ENCODE measurements around the gene CST6.
"Not testable (repeated sequence)": the region's sequence is repeated elsewhere in the genome, so short reads cannot be mapped to it uniquely, and the experiment has no call there.

The CST6 gene

DNA sequence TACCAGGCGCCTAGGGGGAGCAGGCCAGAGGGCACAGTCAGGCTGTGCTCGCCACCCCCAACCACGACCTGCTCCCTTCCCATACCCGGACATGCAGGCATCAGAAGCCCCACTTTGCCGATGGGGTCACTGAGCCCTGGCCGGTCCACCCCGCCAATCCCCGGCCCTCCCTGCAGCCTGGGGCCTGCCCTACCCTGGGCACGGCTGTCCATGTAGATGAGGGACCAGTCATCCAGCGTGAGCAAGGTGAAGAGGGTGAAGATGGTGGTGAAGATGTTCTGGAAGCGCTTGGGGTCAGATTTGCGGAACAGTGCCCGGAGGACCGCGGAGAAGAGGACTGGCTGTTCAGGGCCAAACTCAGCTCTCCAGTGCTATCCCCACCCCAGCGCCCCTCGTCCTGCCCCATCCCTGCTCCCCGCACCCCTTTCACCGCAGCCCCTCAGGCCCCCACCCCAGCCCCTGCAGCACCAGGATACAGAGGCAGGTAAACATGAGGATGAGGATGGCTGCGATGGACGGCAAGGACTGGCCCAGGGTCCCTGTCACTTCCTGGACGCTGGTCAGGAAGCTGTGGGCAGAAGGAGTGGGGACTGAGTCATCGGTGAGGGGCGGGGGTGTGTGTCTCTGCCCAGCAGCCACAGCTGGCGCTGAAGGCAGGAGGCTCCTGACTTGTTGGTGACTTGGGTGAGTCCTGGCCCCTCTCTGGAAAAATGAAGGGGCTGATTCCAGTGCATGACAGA is 9.0 kb downstream of the CST6 start:
- peak; percentile 70 for DNase-seq (ENCODE audit: low read depth)
- H3K4me1 ChIP-seq (ENCODE audit: control insufficient read depth, insufficient read depth, low read length), result peaks cover 7% of the 10 kb centered on the region
- no peaks in the 10 kb centered on the region for H3K9me3 ChIP-seq (ENCODE audit: control insufficient read depth, low read length)
- H3K4me3 ChIP-seq (ENCODE audit: low read length), result no peak overlapping the region
- H3K36me3 ChIP-seq (ENCODE audit: control insufficient read depth, insufficient read depth, low read length, severe bottlenecking), result no peaks in the 10 kb centered on the region
- H3K27me3 ChIP-seq (replicated peaks; ENCODE audit: control insufficient read depth, insufficient read depth, low read length), result peaks cover 4% of the 10 kb centered on the region
- H3K9ac ChIP-seq (ENCODE audit: low read length), result no peak overlapping the region

DNA sequence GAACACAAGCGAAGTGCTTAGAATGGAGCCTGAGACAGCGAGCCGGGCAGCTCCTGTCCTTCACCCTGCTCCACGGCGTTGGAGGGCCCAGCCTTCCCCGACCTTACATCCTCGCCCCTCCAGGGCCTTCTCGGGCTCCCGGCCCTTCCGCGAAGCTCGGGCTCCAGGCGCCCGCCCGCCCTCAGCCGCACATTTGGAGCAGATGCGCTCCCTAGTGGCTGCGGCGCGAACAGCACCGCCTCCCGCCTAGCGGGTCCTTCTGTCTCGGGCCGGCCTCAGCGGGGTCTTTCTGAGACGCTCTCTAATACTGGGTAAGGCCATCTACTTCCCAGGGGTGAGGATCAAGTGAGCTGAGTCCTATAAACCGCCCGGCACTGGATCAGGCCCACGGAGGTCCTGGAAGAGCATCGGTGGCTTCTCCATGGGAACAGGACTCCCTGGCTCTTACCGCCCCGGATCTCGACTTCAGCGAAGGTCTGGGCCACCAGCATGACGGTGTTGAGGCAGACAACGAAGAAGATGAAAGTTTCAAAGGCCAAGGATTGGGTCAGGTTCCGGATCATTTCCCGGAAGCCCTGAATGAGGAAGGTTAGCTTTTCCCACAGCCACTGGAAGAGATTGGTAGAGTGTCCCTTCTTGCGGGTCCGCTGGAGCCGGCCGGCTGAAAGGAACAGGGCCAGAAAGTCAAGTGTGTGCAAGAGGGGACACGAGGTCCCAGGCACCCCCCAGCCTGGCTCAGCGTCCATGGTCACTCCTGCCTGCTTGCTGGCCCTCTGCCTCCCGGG is 10.8 kb downstream of the CST6 start:
- peak overlapping the region; percentile 40 for H3K4me3 ChIP-seq (ENCODE audit: low read length)
- peaks cover 7% of the 10 kb centered on the region for H3K4me1 ChIP-seq (ENCODE audit: control insufficient read depth, insufficient read depth, low read length)
- peak overlapping the region; percentile 77 for H3K9ac ChIP-seq (ENCODE audit: low read length)
- no peaks in the 10 kb centered on the region for H3K36me3 ChIP-seq (ENCODE audit: control insufficient read depth, insufficient read depth, low read length, severe bottlenecking)
- peaks cover 4% of the 10 kb centered on the region for H3K27me3 ChIP-seq (replicated peaks; ENCODE audit: control insufficient read depth, insufficient read depth, low read length)
- no peaks in the 10 kb centered on the region for H3K9me3 ChIP-seq (ENCODE audit: control insufficient read depth, low read length)
- DNase-seq (ENCODE audit: low read depth), result peak; percentile 88

DNA sequence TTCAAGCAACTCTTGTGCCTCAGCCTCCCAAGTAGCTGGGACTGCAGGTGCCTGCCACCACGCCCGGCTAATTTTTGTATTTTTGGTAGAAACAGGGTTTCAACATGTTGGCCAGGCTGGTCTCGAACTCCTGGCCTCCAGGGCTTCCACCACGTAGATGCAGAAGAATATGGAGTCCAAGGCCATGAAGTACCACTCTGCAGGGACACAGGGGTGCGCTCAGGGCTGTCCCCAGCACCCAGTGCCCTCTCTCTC is 11.3 kb downstream of the CST6 start:
- not testable (repeated sequence) for H3K4me3 ChIP-seq (ENCODE audit: low read length); H3K9me3 ChIP-seq (ENCODE audit: control insufficient read depth, low read length); DNase-seq (ENCODE audit: low read depth); H3K9ac ChIP-seq (ENCODE audit: low read length); H3K36me3 ChIP-seq (ENCODE audit: control insufficient read depth, insufficient read depth, low read length, severe bottlenecking); H3K27me3 ChIP-seq (replicated peaks; ENCODE audit: control insufficient read depth, insufficient read depth, low read length); H3K4me1 ChIP-seq (ENCODE audit: control insufficient read depth, insufficient read depth, low read length)

DNA sequence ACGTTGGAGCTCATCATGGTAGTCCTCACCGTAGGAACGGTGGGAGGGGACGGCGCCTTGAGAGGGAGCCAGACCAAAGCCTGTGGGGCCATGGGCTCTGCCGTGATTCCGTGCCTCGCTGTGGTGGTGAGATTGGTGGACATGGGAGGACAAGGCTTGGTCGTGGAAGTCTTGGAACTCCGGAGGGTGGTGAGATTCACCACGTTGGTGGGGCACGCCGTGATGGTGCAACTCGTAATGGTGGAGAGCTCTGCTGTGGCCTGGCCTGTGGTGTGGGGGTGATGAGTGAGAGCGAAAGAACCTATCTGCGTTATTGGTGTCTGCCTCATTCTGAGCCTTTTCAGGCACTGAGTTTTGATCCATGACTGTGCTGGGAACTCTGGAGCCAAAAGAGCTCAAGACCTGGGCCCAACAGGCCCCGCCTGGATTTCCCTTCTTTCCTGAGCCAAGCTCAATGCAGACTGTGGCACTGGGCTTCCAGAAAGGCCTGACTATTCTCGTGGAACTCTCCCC is 14.3 kb downstream of the CST6 start, which contains the start of gene CATSPER1:
Gene CATSPER1, minus strand, starts transcription at position 463 of the 513 bp plus-strand sequence. Its CDS starts 100 bp downstream, at position 363.
- peaks cover 6% of the 10 kb centered on the region for H3K4me1 ChIP-seq (ENCODE audit: control insufficient read depth, insufficient read depth, low read length)
- no peak within 1 kb of the TSS for H3K9ac ChIP-seq (ENCODE audit: low read length)
- no peaks in the 10 kb centered on the region for H3K9me3 ChIP-seq (ENCODE audit: control insufficient read depth, low read length)
- H3K4me3 ChIP-seq (ENCODE audit: low read length), result no peak within 1 kb of the TSS
- no peaks in the 10 kb centered on the region for H3K36me3 ChIP-seq (ENCODE audit: control insufficient read depth, insufficient read depth, low read length, severe bottlenecking)
- peaks cover 11% of the 10 kb centered on the region for H3K27me3 ChIP-seq (replicated peaks; ENCODE audit: control insufficient read depth, insufficient read depth, low read length)
- no peak for DNase-seq (ENCODE audit: low read depth)

DNA sequence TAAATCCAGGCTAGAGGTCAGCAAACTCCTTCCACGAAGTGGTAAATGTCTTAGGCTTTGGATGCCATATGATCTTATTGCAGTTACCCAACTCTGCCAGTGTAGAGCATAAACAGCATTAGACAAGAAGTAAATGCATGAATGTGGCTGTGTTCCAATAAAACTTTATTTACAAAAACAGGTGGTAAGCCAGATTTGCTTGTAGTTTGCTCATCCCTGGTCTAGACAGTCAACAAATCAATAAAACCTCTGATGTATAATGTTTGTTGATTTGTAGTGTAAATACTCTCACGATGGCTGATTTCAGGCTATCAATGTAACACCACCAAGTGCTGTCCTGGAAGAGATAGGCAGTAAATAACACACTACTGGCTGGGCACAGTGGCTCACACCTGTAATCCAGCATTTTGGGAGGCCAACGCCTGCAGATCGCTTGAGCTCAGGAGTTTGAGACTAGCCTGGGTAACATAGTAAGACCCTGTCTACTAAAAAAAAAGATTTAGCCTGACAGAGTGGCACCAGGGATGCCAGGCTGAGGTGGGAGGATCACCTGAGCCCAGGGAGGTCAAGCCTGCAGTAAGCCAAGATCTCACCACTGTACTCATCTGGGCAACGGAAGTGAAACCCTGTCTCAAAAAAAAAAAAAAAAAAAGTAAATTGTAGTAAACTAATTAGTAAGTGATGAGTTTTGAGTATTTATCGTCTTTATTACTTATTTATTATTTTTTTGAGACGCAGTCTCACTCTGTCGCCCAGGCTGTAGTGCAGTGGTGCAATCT is 21.3 kb downstream of the CST6 start:
- peaks cover 23% of the 10 kb centered on the region for H3K27me3 ChIP-seq (replicated peaks; ENCODE audit: control insufficient read depth, insufficient read depth, low read length)
- H3K4me1 ChIP-seq (ENCODE audit: control insufficient read depth, insufficient read depth, low read length), result no peaks in the 10 kb centered on the region
- peaks cover 9% of the 10 kb centered on the region for H3K9me3 ChIP-seq (ENCODE audit: control insufficient read depth, low read length)
- no peak overlapping the region for H3K4me3 ChIP-seq (ENCODE audit: low read length)
- no peak overlapping the region for H3K9ac ChIP-seq (ENCODE audit: low read length)
- no peaks in the 10 kb centered on the region for H3K36me3 ChIP-seq (ENCODE audit: control insufficient read depth, insufficient read depth, low read length, severe bottlenecking)
- DNase-seq (ENCODE audit: low read depth), result no peak

DNA sequence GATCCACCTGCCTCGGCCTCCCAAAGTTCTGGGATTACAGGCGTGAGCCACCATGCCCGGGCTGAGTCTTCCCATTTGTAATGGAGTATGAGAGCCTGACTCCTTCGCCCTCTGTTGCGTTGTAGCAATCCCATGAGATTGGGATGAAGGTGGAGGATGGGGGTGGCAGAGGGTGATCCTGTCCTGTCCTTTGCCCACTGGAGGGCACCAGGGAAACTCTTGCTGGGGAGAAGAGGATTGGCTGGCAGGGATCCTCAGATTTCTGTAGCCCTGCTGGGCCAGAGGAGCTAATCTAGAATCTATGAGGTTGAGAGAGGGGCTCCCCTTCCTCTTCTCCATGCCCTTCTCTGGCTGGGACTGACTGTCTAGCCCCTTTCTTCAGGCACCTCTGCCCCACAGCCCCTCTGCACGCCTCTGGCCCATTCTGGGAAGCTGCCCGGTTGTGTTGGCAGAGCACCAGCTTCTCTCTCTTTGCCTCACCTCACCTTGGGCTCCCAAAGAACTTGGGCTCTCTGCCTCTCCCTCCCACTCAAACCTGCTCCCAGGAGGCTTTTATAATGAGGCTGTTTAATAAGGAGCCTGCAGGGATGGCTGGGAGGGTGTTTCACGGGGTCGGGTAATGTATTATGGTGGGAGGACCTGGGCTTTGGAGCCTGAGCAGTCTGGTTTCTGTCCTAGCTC is 24.0 kb downstream of the CST6 start:
- peaks cover 9% of the 10 kb centered on the region for H3K9me3 ChIP-seq (ENCODE audit: control insufficient read depth, low read length)
- DNase-seq (ENCODE audit: low read depth), result no peak
- peaks cover 27% of the 10 kb centered on the region for H3K27me3 ChIP-seq (replicated peaks; ENCODE audit: control insufficient read depth, insufficient read depth, low read length)
- H3K9ac ChIP-seq (ENCODE audit: low read length), result no peak overlapping the region
- no peaks in the 10 kb centered on the region for H3K36me3 ChIP-seq (ENCODE audit: control insufficient read depth, insufficient read depth, low read length, severe bottlenecking)
- H3K4me3 ChIP-seq (ENCODE audit: low read length), result no peak overlapping the region
- peaks cover 6% of the 10 kb centered on the region for H3K4me1 ChIP-seq (ENCODE audit: control insufficient read depth, insufficient read depth, low read length)

DNA sequence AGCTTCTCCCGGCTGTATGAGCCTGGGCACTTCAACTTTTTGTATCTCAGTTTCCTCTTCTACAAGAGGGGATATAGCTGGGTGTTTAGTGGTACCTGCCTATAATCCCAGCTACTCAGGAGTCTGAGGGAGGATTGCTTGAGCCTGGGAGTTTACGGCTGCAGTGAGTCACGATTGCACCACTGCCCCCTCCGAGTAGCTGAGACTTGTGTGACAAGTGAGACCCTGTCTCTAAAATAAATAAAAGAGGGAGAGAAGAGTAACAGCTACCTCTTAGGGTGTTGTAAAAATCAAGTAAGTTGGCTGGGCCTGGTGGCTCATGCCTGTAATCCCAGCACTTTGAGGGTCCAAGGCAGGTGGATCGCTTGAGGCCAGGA is 24.5 kb downstream of the CST6 start:
- no peak overlapping the region for H3K4me3 ChIP-seq (ENCODE audit: low read length)
- no peak overlapping the region for H3K9ac ChIP-seq (ENCODE audit: low read length)
- peaks cover 9% of the 10 kb centered on the region for H3K9me3 ChIP-seq (ENCODE audit: control insufficient read depth, low read length)
- no peak for DNase-seq (ENCODE audit: low read depth)
- H3K4me1 ChIP-seq (ENCODE audit: control insufficient read depth, insufficient read depth, low read length), result peaks cover 6% of the 10 kb centered on the region
- H3K36me3 ChIP-seq (ENCODE audit: control insufficient read depth, insufficient read depth, low read length, severe bottlenecking), result no peaks in the 10 kb centered on the region
- H3K27me3 ChIP-seq (replicated peaks; ENCODE audit: control insufficient read depth, insufficient read depth, low read length), result peaks cover 33% of the 10 kb centered on the region

DNA sequence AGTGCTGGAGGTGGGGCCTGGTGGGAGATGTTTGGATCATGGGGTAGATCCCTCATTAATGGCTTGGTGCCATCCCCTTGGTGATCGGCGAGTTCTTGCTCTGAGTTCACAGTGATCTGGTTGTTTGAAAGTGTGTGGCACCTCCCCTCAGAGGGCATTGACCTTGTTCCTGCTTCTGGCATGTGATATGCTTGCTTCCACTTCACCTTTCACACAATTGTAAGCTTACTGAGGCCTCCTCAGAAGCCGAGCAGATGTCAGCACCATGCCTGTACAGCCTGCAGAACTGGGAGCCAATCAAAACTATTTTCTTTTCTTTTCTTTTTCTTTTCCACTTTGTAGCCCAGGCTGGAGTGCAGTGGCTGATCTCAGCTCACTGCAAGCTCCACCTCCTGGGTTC is 25.5 kb downstream of the CST6 start:
- H3K4me1 ChIP-seq (ENCODE audit: control insufficient read depth, insufficient read depth, low read length), result peaks cover 6% of the 10 kb centered on the region
- no peaks in the 10 kb centered on the region for H3K36me3 ChIP-seq (ENCODE audit: control insufficient read depth, insufficient read depth, low read length, severe bottlenecking)
- H3K9ac ChIP-seq (ENCODE audit: low read length), result no peak overlapping the region
- H3K9me3 ChIP-seq (ENCODE audit: control insufficient read depth, low read length), result peaks cover 9% of the 10 kb centered on the region
- no peak for DNase-seq (ENCODE audit: low read depth)
- H3K27me3 ChIP-seq (replicated peaks; ENCODE audit: control insufficient read depth, insufficient read depth, low read length), result peaks cover 35% of the 10 kb centered on the region
- H3K4me3 ChIP-seq (ENCODE audit: low read length), result no peak overlapping the region

DNA sequence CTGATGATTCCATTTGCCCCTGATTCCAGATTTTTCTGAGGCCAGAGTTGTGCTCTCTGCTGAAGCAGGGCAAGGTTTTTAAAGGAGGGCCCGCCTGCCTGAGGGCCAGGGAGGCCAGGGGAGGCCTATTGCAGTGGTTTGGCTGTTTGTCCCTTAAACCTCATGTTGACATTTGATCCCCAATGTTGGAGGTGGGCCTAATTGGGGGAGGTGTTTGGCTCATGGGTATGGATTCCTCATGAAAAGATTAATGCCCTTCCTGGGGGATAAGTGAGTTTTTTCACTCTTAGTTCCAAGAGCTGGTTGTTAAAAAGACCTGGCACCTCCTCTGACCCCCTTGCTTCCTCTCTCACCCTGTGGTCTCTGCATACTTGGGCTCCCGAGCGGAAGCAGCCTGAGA is 28.0 kb downstream of the CST6 start:
- Histone ChIP-seq H3K27me3 (replicated peaks; ENCODE audit: control insufficient read depth, insufficient read depth, low read length) (peaks cover 38% of the 10 kb centered on the region), H3K36me3 (ENCODE audit: control insufficient read depth, insufficient read depth, low read length, severe bottlenecking) (no peaks in the 10 kb centered on the region), H3K9ac (ENCODE audit: low read length) (no peak overlapping the region), H3K4me1 (ENCODE audit: control insufficient read depth, insufficient read depth, low read length) (peaks cover 6% of the 10 kb centered on the region), H3K9me3 (ENCODE audit: control insufficient read depth, low read length) (peaks cover 13% of the 10 kb centered on the region), H3K4me3 (ENCODE audit: low read length) (no peak overlapping the region)
- DNase-seq (ENCODE audit: low read depth), result no peak

DNA sequence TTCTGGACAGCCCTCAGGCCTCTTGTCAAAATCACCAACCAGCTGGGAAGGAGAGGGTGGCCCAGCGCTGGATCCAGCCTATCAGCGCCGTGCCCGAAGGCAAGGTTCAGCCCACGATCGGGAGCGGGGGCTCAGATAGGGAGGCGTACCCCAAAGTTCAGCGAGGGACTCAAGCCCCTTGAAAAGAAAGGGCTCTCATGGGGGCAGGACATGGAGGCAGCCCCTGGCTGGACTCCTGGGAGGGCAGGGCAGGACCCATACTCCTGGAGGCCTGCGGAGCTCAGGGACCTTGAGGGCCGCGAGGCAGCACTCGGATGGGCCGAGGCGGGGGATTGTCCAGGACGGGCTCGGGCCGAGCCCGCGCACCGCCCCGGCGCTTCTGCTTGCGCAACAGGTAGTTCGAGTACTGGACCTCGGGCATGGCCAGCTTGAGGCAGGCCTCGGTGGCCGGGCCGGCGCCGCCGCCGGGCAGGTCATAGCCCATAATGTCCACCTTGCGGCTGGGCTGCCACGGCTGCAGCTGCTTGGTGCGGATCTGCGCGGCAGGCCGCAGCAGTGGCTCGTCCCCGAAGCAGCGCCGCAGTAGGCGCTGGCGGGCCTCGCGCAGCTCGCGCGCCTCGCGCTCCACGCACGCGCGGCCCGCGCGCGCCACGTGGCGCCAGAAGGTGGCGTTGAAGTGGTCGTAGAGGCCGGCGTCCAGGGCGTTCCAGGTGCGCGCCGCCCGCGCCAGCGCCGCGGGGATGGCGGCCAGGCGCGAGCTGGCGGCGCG is 30.6 kb downstream of the CST6 start:
- H3K27me3 ChIP-seq (replicated peaks; ENCODE audit: control insufficient read depth, insufficient read depth, low read length), result peaks cover 36% of the 10 kb centered on the region
- peaks cover 9% of the 10 kb centered on the region for H3K4me1 ChIP-seq (ENCODE audit: control insufficient read depth, insufficient read depth, low read length)
- no peak overlapping the region for H3K4me3 ChIP-seq (ENCODE audit: low read length)
- H3K36me3 ChIP-seq (ENCODE audit: control insufficient read depth, insufficient read depth, low read length, severe bottlenecking), result no peaks in the 10 kb centered on the region
- H3K9me3 ChIP-seq (ENCODE audit: control insufficient read depth, low read length), result peaks cover 5% of the 10 kb centered on the region
- no peak overlapping the region for H3K9ac ChIP-seq (ENCODE audit: low read length)
- DNase-seq (ENCODE audit: low read depth), result no peak

All from adipocyte (in vitro differentiated cells).